Activated CD8-positive, alpha-beta T cell treated with anti-CD3 and anti-CD28 coated beads for 36 hours (primary cell): ENCODE measurements around the gene HTR3A. TPM values are rescaled to one million over a fixed set of nuclear protein-coding genes. Genes with fewer than 3 reads are reported as not detected.
"Not testable (repeated sequence)": the region's sequence is repeated elsewhere in the genome, so short reads cannot be mapped to it uniquely, and the experiment has no call there.

Source experiments
- ATAC-seq: fragments of 200-7000 bp; cut with Tn5 transposase; one replicate; pipeline ENCODE4 v1.10.0; 2021; ENCODE audit warnings: mild to moderate bottlenecking, moderate library complexity
- CTCF ChIA-PET: fragments of 350-600 bp; sonication (Branson Sonifier 250); formaldehyde crosslinking; loops from one replicate; lab custom pipeline; 2021; ENCODE audit warnings: antibody characterized with exemption; lab: Charles Lee
- POLR2A ChIA-PET: fragments of 350-600 bp; sonication (Branson Sonifier 250); formaldehyde crosslinking; loops from one replicate; lab custom pipeline; 2021; ENCODE audit warnings: antibody characterized with exemption; lab: Charles Lee
- DNase-seq: peaks from one replicate; pipeline ENCODE4 v3.0.0-alpha.2; 2020
- H3K27ac Mint-ChIP-seq: one replicate; pipeline ENCODE4 v1.8.0; 2021; ENCODE audit warnings: mild to moderate bottlenecking, mixed read lengths
- H3K27me3 Mint-ChIP-seq: one replicate; pipeline ENCODE4 v1.8.0; 2021; ENCODE audit warnings: mixed read lengths
- H3K36me3 Mint-ChIP-seq: one replicate; pipeline ENCODE4 v1.8.0; 2021; ENCODE audit warnings: low read depth, mixed read lengths
- H3K4me1 Mint-ChIP-seq: one replicate; pipeline ENCODE4 v1.8.0; 2021; ENCODE audit warnings: low read depth, mixed read lengths
- H3K4me3 Mint-ChIP-seq: one replicate; pipeline ENCODE4 v1.8.0; 2021; ENCODE audit warnings: mild to moderate bottlenecking, moderate library complexity, mixed read lengths
- H3K9me3 Mint-ChIP-seq: one replicate; pipeline ENCODE4 v1.8.0; 2021; ENCODE audit warnings: mixed read lengths
- CTCF ChIP-seq: fragments of 200-600 bp; IDR thresholded peaks from one replicate; pipeline ENCODE4 v1.8.0; 2022; ENCODE audit warnings: antibody characterized with exemption, mild to moderate bottlenecking
- intact Hi-C: fragments of 100-400 bp; cut with micrococcal nuclease; formaldehyde crosslinking; loops from one replicate; pipeline ENCODE4 v1.10.0; 2022
- total RNA-seq, 2 experiments: library from RNA; stranded (reverse); gene quantifications; one replicate each; pipeline ENCODE4 v1.2.3, GENCODE V29; 2021

The HTR3A gene
- total RNA-seq = not detected

GRCh38 chr11:113974741-113975470 lies at the start of gene HTR3A:
TSS of gene HTR3A (plus strand) at chr11:113975108. CDS start at chr11:113975326, 218 bp downstream.
- CTCF ChIA-PET = interaction anchor here (1.0 kb wide), 1 partner anchor 286 kb away, joined by 3 read pairs; no protein-coding TSS in a partner anchor
- intact Hi-C loops = no loop called here

GRCh38 chr11:113926273-113927197 lies 48.4 kb upstream of the HTR3A start:
- H3K4me1 Mint-ChIP-seq = no peaks in the 10 kb centered on the region
- H3K4me3 Mint-ChIP-seq = no peak overlapping the region
- intact Hi-C loops = no loop called here
- no peaks in the 10 kb centered on the region for H3K9me3 Mint-ChIP-seq
- no peak for TF ChIP-seq CTCF
- no peaks in the 10 kb centered on the region for H3K36me3 Mint-ChIP-seq
- H3K27me3 Mint-ChIP-seq = peaks cover 6% of the 10 kb centered on the region
- no peak for ATAC-seq
- H3K27ac Mint-ChIP-seq = no peak overlapping the region
- no peak for DNase-seq
- ChIA-PET CTCF (no interaction called here), POLR2A (no interaction called here)

More at GRCh38 chr11:113974741-113975470, at the start of gene HTR3A:
- POLR2A ChIA-PET = interaction anchor here (0.7 kb wide), 1 partner anchor 10 kb away, joined by 3 read pairs; no protein-coding TSS in a partner anchor
- no peaks in the 10 kb centered on the region for H3K9me3 Mint-ChIP-seq
- H3K4me1 Mint-ChIP-seq = no peaks in the 10 kb centered on the region
- H3K4me3 Mint-ChIP-seq = no peak within 1 kb of the TSS
- DNase-seq (no peak), ATAC-seq (no peak)
- H3K27me3 Mint-ChIP-seq = peaks cover 6% of the 10 kb centered on the region
- H3K36me3 Mint-ChIP-seq = no peaks in the 10 kb centered on the region
- H3K27ac Mint-ChIP-seq = no peak within 1 kb of the TSS
- TF ChIP-seq CTCF = no peak

- POLR2A ChIA-PET = no interaction called here
- Mint-ChIP-seq H3K27ac (no peak overlapping the region), H3K4me1 (no peaks in the 10 kb centered on the region), H3K4me3 (no peak overlapping the region), H3K36me3 (no peaks in the 10 kb centered on the region), H3K9me3 (no peaks in the 10 kb centered on the region), H3K27me3 (peaks cover 6% of the 10 kb centered on the region)
- ATAC-seq (no peak), DNase-seq (no peak)
- intact Hi-C loops = no loop called here
- CTCF ChIA-PET = no interaction called here
- no peak for TF ChIP-seq CTCF
These were observed 46.6 kb upstream of the HTR3A start for GRCh38 chr11:113928311-113928710.

GRCh38 chr11:113932788-113933187 lies 42.1 kb upstream of the HTR3A start:
- H3K36me3 Mint-ChIP-seq = no peaks in the 10 kb centered on the region
- CTCF ChIA-PET = no interaction called here
- H3K4me1 Mint-ChIP-seq = no peaks in the 10 kb centered on the region
- no peak for TF ChIP-seq CTCF
- POLR2A ChIA-PET = no interaction called here
- ATAC-seq (no peak), DNase-seq (no peak)
- H3K9me3 Mint-ChIP-seq = no peaks in the 10 kb centered on the region
- H3K4me3 Mint-ChIP-seq = no peak overlapping the region
- intact Hi-C loops = no loop called here
- no peak overlapping the region for H3K27ac Mint-ChIP-seq
- H3K27me3 Mint-ChIP-seq = peaks cover 8% of the 10 kb centered on the region

- H3K36me3 Mint-ChIP-seq, H3K9me3 Mint-ChIP-seq, H3K4me1 Mint-ChIP-seq, H3K4me3 Mint-ChIP-seq, H3K27ac Mint-ChIP-seq, intact Hi-C loops, ATAC-seq, CTCF ChIA-PET, POLR2A ChIA-PET, DNase-seq: not testable (repeated sequence)
- peaks cover 11% of the 10 kb centered on the region for H3K27me3 Mint-ChIP-seq
These were observed 40.7 kb upstream of the HTR3A start for GRCh38 chr11:113934193-113934592.
